Measurements from ENCODE around the gene CETP.

Gene CETP

DNA sequence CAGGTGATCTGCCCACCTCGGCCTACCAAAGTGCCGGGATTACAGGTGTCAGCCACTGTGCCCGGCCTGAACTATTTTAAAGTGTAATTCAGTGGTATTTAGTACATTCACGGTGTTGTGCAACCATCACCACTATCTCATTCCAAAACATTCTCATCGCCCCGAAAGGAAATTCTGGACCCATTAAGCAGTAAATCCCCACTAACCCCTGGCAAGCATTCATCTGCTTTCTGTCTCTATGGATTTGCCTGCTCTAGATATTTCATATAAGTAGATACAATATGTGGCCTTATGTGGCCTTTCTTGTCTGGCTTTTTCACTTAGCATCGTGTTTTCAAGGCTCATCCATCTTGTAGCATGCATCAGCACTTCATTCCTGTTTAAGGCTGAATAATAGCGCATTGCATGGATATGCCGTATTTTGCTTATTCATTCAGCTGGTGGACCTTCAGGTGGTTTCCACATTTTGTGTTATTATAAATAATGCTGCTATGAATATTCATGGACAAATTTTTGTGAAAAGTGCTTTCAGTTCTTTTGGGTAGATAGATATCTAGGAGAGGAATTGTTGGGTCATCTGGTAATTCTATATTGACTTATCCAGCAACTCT is 38.2 kb upstream of the CETP start:
- Histone ChIP-seq H3K27ac (ENCODE audit: low read depth, low read length) (no peak overlapping the region), H3K4me1 (ENCODE audit: control insufficient read depth in 1 of 2, insufficient read depth in 2 of 2, low read length in 2 of 2) (peaks cover 5 to 8% of the 10 kb centered on the region in 2 donors), H3K36me3 (ENCODE audit: control insufficient read depth in 1 of 2, insufficient read depth in 2 of 2, low read length in 2 of 2) (no peaks in the 10 kb centered on the region), H3K9ac (ENCODE audit: low read depth in 1 of 2, low read length in 2 of 2) (no peak overlapping the region), H3K27me3 (ENCODE audit: control insufficient read depth in 1 of 2, insufficient read depth in 2 of 2, low read length in 2 of 2) (no peaks in the 10 kb centered on the region), H3K9me3 (ENCODE audit: control insufficient read depth in 1 of 2, low read length in 2 of 2) (no peaks in the 10 kb centered on the region), H3K4me3 (ENCODE audit: low read depth in 1 of 2, low read length in 2 of 2) (no peak overlapping the region)

DNA sequence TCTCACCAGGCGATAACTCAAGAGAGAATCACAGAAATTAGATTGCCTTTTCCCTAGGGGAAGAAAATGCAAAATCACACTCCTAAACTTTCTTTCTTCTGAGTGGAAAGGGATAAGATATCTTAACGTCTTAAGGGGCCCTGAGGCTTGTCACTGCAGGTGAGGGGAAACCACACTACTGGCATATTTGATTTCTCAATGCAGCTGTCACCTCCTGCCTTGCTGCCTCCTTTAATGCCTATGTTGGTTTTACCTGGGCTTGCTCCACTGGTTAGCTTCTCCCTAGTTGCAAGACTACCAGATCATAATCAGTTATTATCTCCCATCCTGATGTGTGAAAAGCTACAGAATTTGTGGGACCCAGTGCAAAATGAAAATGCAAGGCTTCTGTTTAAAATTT is 34.3 kb upstream of the CETP start:
- Histone ChIP-seq H3K36me3 (ENCODE audit: control insufficient read depth in 1 of 2, insufficient read depth in 2 of 2, low read length in 2 of 2) (no peaks in the 10 kb centered on the region), H3K4me1 (ENCODE audit: control insufficient read depth in 1 of 2, insufficient read depth in 2 of 2, low read length in 2 of 2) (peaks cover 13 to 14% of the 10 kb centered on the region in 2 donors), H3K27ac (ENCODE audit: low read depth, low read length) (no peak overlapping the region), H3K27me3 (ENCODE audit: control insufficient read depth in 1 of 2, insufficient read depth in 2 of 2, low read length in 2 of 2) (no peaks in the 10 kb centered on the region), H3K9me3 (ENCODE audit: control insufficient read depth in 1 of 2, low read length in 2 of 2) (no peaks in the 10 kb centered on the region), H3K9ac (ENCODE audit: low read depth in 1 of 2, low read length in 2 of 2) (no peak overlapping the region), H3K4me3 (ENCODE audit: low read depth in 1 of 2, low read length in 2 of 2) (no peak overlapping the region)

DNA sequence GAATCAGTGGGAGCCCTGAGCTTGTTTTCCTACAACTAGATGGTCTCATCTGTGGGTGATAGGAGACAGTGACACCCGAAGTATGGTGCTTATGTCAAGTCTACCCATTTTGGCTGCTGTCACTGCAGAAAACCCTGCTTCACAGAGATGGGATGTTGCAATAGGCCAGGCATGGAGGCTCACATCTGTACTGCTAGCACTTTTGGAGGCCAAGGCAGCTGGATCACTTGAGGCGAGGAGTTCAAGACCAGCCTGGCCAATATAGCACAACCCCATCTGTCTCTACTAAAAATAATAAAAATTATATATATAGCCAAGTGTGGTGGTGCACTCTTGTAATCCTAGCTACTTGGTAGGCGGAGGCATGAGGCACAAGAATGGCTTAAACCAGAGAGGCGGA is 32.1 kb upstream of the CETP start:
- no peak overlapping the region for H3K9ac ChIP-seq (ENCODE audit: low read depth in 1 of 2, low read length in 2 of 2)
- H3K9me3 ChIP-seq (ENCODE audit: control insufficient read depth in 1 of 2, low read length in 2 of 2) = no peaks in the 10 kb centered on the region
- H3K27me3 ChIP-seq (ENCODE audit: control insufficient read depth in 1 of 2, insufficient read depth in 2 of 2, low read length in 2 of 2) = no peaks in the 10 kb centered on the region
- H3K36me3 ChIP-seq (ENCODE audit: control insufficient read depth in 1 of 2, insufficient read depth in 2 of 2, low read length in 2 of 2) = peaks cover 0 to 8% of the 10 kb centered on the region in 2 donors
- no peak overlapping the region for H3K27ac ChIP-seq (ENCODE audit: low read depth, low read length)
- peaks cover 18 to 22% of the 10 kb centered on the region in 2 donors for H3K4me1 ChIP-seq (ENCODE audit: control insufficient read depth in 1 of 2, insufficient read depth in 2 of 2, low read length in 2 of 2)
- no peak overlapping the region for H3K4me3 ChIP-seq (ENCODE audit: low read depth in 1 of 2, low read length in 2 of 2)

DNA sequence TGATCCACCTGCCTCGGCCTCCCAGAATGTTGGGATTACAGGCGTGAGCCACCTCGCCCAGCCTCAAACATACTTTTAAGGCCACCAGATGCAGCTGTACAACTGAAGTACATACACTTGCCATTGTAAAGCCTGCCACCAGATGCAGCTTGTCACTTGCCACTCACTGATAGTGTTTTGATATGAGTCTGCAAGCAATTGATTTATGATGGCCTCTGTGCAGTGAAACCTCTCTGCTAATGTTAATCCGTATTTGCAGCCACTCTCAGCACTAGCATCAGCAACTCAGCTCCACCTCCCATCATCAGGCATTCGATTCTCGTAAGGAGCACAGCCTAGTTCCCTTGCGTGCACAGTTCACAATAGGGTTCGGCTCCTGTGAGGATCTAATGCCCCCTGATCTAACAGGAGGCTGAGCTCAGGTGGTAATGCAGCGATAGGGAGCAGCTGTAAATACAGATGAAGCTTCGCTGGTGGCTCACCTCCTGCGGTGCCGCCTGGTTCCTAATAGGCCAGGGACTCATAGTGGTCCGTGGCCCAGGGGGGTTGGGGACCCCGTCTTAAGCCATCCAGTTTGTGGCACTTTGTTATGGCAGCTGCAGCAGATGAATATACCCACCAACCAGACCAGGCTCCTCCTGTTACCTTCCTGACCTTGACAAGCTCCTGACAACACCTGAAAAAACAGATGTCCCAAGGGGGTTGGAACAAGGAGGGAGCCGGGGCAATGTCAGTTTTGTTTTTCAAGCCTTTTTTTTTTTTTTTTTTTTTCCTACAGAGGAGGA is 31.1 kb upstream of the CETP start:
- Histone ChIP-seq H3K27me3 (ENCODE audit: control insufficient read depth in 1 of 2, insufficient read depth in 2 of 2, low read length in 2 of 2) (no peaks in the 10 kb centered on the region), H3K4me3 (ENCODE audit: low read depth in 1 of 2, low read length in 2 of 2) (peak overlapping the region; percentile 19 to 53), H3K36me3 (ENCODE audit: control insufficient read depth in 1 of 2, insufficient read depth in 2 of 2, low read length in 2 of 2) (peaks cover 9 to 15% of the 10 kb centered on the region in 2 donors), H3K9ac (ENCODE audit: low read depth in 1 of 2, low read length in 2 of 2) (peak overlapping the region; percentile 60 to 84), H3K4me1 (ENCODE audit: control insufficient read depth in 1 of 2, insufficient read depth in 2 of 2, low read length in 2 of 2) (peaks cover 26 to 32% of the 10 kb centered on the region in 2 donors), H3K27ac (ENCODE audit: low read depth, low read length) (no peak overlapping the region), H3K9me3 (ENCODE audit: control insufficient read depth in 1 of 2, low read length in 2 of 2) (no peaks in the 10 kb centered on the region)

DNA sequence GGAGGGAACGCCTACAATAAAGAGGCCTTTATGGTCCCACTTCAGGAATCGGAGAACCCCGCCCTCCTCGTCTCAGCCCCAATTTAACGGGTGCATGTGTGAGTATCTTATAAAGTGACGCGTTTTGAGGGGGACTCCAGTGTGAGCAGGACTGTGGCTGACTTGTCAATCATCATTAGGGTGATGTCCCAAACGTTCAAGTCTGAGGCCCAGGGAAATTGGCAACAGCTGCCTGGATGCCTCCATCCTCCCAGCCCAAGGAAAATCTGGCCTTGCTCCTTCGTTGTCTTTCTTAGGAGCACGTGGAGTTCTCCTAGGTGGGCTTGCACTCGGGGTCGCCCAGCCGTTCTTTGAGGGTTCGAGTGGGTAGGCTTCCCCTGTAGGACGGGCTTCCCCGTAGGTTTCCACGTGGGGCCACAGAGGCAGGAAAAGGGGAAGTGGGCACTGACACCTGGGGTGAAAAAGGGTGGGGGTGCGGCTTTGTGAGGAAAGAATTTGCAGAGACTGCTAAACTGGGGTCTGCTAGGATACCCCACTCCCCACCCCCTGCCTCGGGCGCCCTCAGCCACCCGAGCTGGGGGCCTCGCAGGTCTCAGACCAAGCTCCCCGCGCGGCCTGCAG is 30.4 kb upstream of the CETP start:
- H3K9me3 ChIP-seq (ENCODE audit: control insufficient read depth in 1 of 2, low read length in 2 of 2) = no peaks in the 10 kb centered on the region
- H3K27me3 ChIP-seq (ENCODE audit: control insufficient read depth in 1 of 2, insufficient read depth in 2 of 2, low read length in 2 of 2) = no peaks in the 10 kb centered on the region
- peaks cover 11 to 22% of the 10 kb centered on the region in 2 donors for H3K36me3 ChIP-seq (ENCODE audit: control insufficient read depth in 1 of 2, insufficient read depth in 2 of 2, low read length in 2 of 2)
- H3K4me1 ChIP-seq (ENCODE audit: control insufficient read depth in 1 of 2, insufficient read depth in 2 of 2, low read length in 2 of 2) = peaks cover 26 to 34% of the 10 kb centered on the region in 2 donors
- H3K9ac ChIP-seq (ENCODE audit: low read depth in 1 of 2, low read length in 2 of 2) = peak overlapping the region; percentile 72 to 84
- peak overlapping the region; percentile 53 to 67 for H3K4me3 ChIP-seq (ENCODE audit: low read depth in 1 of 2, low read length in 2 of 2)
- H3K27ac ChIP-seq (ENCODE audit: low read depth, low read length) = peak overlapping the region; percentile 99

DNA sequence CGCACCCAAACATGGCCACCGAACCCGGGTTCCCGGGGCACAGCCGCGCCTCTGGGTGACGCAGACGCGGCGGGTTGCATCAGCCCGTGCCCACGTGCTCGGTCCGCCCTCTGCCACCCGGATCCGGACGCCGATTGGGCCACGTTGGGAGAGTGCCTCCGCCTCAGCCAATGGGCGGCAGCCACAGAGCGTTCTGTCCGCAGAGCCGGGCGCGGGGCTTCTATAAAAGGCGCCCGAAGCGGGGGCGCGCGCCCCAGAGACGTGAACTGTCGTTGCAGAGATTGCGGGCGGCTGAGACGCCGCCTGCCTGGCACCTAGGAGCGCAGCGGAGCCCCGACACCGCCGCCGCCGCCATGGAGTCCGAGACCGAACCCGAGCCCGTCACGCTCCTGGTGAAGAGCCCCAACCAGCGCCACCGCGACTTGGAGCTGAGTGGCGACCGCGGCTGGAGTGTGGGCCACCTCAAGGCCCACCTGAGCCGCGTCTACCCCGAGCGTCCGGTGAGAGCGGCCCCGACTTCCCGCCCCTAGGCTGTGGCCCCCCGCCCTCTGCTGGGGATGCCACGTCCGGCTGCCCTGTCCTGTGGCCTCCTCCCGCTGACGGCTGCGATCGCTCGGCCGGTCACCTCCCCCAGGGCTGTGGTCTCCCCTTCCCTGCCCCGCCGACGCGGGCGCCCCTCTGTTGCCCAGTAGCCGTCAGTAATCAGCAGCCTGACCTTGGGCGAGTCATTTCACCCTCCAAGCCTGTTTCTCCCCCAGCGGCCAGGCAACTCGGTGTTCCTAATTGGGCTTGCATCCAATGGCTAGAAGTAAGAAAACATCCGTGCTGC is 29.6 kb upstream of the CETP start, which contains the start of gene HERPUD1:
Gene HERPUD1, plus strand, starts transcription at position 251 of the 829 bp plus-strand sequence. Its CDS starts 103 bp downstream, at position 354.
- Histone ChIP-seq H3K36me3 (ENCODE audit: control insufficient read depth in 1 of 2, insufficient read depth in 2 of 2, low read length in 2 of 2) (peaks cover 18 to 29% of the 10 kb centered on the region in 2 donors), H3K9ac (ENCODE audit: low read depth in 1 of 2, low read length in 2 of 2) (peak within 1 kb of the TSS; percentile 97 to 98), H3K27me3 (ENCODE audit: control insufficient read depth in 1 of 2, insufficient read depth in 2 of 2, low read length in 2 of 2) (no peaks in the 10 kb centered on the region), H3K4me1 (ENCODE audit: control insufficient read depth in 1 of 2, insufficient read depth in 2 of 2, low read length in 2 of 2) (peaks cover 26 to 34% of the 10 kb centered on the region in 2 donors), H3K9me3 (ENCODE audit: control insufficient read depth in 1 of 2, low read length in 2 of 2) (no peaks in the 10 kb centered on the region), H3K27ac (ENCODE audit: low read depth, low read length) (peak within 1 kb of the TSS; percentile 99), H3K4me3 (ENCODE audit: low read depth in 1 of 2, low read length in 2 of 2) (peak within 1 kb of the TSS; percentile 94 to 97)

DNA sequence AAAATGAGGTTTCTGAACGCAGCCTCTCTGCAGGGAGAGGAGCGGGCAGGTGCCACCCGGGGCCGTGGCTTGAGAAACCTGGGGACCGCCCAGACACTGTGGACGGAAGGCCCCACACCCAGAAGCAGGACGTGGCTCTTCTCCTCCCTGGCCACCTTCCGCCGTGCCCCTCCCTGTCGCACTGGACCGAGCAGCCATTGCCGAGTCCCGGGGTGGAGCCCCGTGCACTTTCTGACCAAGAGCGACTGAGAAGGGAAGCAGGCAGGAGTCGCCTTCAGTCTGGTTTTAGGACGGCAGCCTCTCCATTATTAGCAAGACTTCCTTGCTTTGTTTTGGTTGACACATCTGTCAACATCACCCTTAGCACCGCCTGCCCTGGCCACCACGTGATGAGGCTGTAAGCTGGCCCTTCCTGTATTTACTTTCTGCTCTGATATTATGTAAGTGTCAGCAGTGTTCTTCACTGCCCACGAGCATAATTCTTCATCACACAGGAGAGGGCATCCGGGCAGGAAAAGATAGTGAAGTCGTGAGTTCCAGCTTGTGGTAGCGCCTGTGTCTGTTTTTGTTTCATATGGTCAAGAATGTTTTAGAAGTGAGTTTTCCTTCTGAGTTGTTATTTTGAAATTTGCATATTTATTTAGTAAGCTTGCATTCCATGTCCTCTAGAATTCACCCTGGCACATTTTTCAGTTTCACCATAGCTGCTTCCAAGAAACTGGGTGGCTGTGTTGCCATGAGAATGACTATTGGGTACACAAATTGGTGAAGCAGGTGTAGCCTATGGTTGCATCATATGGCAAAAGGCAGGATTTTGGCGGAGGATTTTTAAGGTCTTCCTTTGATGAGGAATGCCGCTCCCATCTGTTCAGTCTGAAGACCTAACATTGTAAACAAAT is 28.8 kb upstream of the CETP start:
- H3K9me3 ChIP-seq (ENCODE audit: control insufficient read depth in 1 of 2, low read length in 2 of 2) = no peaks in the 10 kb centered on the region
- peak overlapping the region; percentile 97 to 98 for H3K9ac ChIP-seq (ENCODE audit: low read depth in 1 of 2, low read length in 2 of 2)
- no peaks in the 10 kb centered on the region for H3K27me3 ChIP-seq (ENCODE audit: control insufficient read depth in 1 of 2, insufficient read depth in 2 of 2, low read length in 2 of 2)
- peaks cover 27 to 37% of the 10 kb centered on the region in 2 donors for H3K36me3 ChIP-seq (ENCODE audit: control insufficient read depth in 1 of 2, insufficient read depth in 2 of 2, low read length in 2 of 2)
- H3K27ac ChIP-seq (ENCODE audit: low read depth, low read length) = peak overlapping the region; percentile 99
- H3K4me3 ChIP-seq (ENCODE audit: low read depth in 1 of 2, low read length in 2 of 2) = peak overlapping the region; percentile 94 to 97
- H3K4me1 ChIP-seq (ENCODE audit: control insufficient read depth in 1 of 2, insufficient read depth in 2 of 2, low read length in 2 of 2) = peaks cover 26 to 34% of the 10 kb centered on the region in 2 donors

DNA sequence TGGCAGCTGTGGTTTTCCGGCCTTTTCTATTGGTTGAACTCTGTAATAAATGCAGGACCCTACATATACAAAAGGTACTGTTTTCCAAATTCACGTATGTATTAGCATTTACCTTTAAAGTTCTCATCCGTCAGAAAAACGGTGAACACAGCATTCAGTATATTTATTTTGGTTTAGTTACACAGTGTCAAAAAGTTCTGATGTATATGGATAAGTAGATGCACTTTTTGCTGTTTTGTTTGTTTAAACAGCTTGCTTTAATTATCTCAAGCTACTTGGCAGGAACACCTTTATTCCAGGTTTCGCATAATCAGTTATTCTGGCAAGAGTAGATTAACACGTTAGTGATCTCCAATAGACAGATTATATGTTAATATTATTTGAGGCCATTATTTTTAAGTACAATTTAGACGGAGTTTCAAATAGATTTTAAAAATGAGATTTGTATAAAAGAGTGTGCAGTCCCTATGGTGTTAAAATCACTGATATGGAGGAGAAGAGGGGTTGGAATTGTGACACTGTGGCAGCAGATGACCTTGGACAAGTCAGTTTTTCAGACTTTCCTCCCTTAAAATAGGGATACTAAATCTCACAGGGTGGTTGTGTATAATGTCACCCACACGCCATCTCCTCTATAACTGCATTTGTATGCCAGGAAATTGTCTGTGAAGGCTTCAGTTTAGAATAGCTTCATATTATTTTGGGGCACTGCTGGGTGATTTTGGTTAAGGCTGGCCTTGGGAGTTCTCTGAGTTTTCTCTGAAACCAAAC is 27.7 kb upstream of the CETP start:
- Histone ChIP-seq H3K27ac (ENCODE audit: low read depth, low read length) (peak overlapping the region; percentile 99), H3K4me1 (ENCODE audit: control insufficient read depth in 1 of 2, insufficient read depth in 2 of 2, low read length in 2 of 2) (peaks cover 26 to 41% of the 10 kb centered on the region in 2 donors), H3K36me3 (ENCODE audit: control insufficient read depth in 1 of 2, insufficient read depth in 2 of 2, low read length in 2 of 2) (peaks cover 37 to 47% of the 10 kb centered on the region in 2 donors), H3K4me3 (ENCODE audit: low read depth in 1 of 2, low read length in 2 of 2) (peak overlapping the region; percentile 94 to 97), H3K9ac (ENCODE audit: low read depth in 1 of 2, low read length in 2 of 2) (peak overlapping the region; percentile 97 to 98), H3K9me3 (ENCODE audit: control insufficient read depth in 1 of 2, low read length in 2 of 2) (no peaks in the 10 kb centered on the region), H3K27me3 (ENCODE audit: control insufficient read depth in 1 of 2, insufficient read depth in 2 of 2, low read length in 2 of 2) (no peaks in the 10 kb centered on the region)

Measured in duodenal mucosa (tissue), 2 donors.